Activated CD4-positive, alpha-beta T cell treated with anti-CD3 and anti-CD28 coated beads, Interleukin-2, Interleukin-6, amounts not matched to agents 100 ng/mL and 50 ng/mL, durations not matched to agents 16 hours and 8 hours (primary cell): Measurements from ENCODE around the gene GPR45.
"Not testable (repeated sequence)": the region's sequence is repeated elsewhere in the genome, so short reads cannot be mapped to it uniquely, and the experiment has no call there.

Experiments
- DNase-seq: peaks from one replicate; pipeline ENCODE4 v3.0.0-alpha.2; 2020

GPR45 gene

DNA sequence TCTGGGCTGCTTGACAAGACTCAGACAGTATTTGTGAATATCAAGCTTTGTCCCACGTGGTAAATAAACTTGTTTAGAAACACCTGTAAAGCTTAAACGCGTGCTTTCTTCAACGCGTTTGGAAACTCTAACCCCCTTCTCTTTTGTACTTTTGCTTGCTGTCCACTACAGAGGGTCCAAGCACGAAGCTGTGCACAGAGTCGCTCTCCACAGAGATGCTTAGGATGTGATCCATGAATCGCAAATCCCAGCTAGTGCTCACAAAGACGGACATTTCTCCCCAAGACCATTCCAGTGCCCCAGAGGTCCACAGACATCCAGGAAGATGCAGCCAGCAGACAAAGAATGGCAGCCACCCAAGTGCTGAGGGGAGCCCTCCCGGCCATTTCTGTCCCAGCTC lies at the start of gene GPR45:
GPR45 (plus strand) TSS at position 301 of the 400 bp plus-strand sequence. CDS start 116 bp downstream, outside the sequence.
- no peak for DNase-seq

GRCh38 chr2:105194022-105194675 lies 47.4 kb upstream of the GPR45 start:
- DNase-seq: no peak

DNA sequence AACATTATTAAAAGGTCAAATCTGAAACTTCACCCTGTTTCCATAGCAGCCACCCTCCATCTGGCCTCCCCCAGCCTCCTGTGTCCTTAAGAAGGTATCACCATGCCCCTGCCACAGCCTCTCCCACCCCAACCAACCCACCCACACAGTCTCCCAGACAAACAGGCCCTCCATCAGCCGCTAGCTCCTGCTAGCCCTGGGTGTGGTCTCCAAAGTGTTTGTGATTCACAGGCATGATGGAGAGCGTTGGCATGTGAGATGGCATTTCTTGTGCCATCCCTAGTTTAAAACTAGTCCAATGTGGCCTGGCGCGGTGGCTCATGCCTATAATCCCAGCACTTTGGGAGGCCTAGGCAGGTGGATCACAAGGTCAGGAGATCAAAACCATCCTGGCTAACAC lies 44.9 kb upstream of the GPR45 start:
- DNase-seq: no peak

- DNase-seq: no peak
Observed at GRCh38 chr2:105215586-105216192, 25.9 kb upstream of the GPR45 start.

DNA sequence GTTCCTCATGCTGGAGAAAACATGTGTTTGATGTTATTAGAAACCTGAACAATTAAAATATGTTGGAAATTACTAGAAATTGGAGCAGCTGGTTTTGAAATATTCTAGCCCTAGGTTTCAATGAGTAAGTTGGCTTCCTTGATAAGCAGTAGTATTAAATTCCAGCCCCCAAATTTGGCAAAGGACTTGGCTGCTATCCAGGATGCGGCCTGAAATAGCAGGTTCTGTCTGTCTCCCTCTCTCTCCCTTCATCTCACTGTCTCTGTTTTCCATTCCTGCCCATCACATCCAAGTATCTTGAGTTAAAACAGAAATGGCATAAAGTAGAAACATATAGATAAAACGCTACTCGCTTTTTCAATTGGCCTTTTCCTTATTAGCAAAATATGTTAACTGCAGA lies 20.9 kb upstream of the GPR45 start:
- no peak for DNase-seq

DNA sequence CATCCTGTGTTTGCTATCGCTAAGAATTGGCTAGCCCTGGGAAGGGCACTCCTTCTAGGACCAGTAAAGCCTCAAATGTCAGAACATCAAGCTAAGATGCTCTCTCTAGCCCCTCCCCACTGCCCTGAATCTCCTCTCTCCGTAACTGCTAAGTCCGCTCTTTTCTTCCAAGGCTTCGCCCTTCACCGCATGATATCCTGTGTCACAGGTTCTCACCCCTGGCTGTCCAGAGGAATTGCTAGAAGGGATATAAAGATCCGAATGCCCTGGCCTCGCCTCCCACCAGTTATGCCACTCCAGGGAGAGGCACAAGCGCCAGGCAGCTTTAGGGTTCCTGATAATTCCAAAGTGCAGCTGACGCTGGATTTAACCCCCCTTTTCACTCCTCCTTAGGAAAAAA lies 17.1 kb upstream of the GPR45 start:
- DNase-seq: no peak

DNA sequence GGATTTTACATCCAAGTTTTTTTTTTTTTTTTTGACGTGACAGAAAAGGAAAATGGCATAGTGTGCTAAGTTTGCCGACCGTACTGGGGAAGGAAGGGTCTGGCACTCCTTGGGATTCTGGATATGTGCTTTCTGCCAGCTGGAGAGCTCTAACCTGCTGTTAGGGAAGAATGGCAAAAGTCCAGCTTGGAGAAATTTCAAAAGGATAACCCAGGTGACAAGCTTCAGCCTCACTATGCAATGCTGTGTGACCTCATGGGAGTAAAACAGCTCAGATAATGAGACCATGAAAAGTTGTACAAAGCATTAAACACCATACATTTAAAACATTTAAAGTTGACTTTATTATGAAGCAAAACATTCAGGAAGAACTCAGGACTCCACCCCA lies 10.3 kb upstream of the GPR45 start:
- DNase-seq: no peak

DNA sequence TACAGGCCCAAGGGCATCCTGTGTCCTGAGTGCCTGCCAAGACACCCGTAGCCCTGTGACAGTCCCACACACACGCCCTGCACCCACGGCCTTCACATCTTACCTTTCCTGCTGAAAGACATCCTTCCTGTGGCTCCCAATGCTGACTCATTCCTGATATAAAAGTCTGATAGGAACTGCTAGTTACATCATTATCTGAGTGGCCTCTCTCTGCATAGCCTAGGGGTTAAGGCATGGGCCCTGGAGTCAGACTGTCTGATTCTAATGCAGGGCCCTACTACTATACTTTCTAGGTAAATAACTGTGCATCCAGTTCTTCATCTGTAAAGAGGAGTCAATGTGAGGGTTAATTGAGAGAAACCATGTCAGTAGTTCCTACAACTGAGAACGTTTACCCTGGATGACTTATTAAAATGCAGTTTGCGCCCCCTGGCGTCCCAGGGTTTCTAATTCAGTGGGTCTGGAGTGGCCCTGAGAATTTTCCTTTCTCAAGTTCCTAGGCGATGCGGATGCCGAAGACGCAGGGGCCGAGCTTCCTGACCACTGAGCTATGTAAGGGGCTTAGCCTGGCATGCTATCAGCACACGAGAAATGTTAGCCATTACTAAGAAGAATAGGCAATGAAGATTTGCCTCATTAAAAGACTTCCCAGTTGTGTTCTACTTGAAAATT lies 6.0 kb upstream of the GPR45 start:
- DNase-seq: peak; percentile 71

GRCh38 chr2:105236060-105236424 lies 5.5 kb upstream of the GPR45 start:
- no peak for DNase-seq

GRCh38 chr2:105237045-105237765 lies 4.3 kb upstream of the GPR45 start:
- no peak for DNase-seq

DNA sequence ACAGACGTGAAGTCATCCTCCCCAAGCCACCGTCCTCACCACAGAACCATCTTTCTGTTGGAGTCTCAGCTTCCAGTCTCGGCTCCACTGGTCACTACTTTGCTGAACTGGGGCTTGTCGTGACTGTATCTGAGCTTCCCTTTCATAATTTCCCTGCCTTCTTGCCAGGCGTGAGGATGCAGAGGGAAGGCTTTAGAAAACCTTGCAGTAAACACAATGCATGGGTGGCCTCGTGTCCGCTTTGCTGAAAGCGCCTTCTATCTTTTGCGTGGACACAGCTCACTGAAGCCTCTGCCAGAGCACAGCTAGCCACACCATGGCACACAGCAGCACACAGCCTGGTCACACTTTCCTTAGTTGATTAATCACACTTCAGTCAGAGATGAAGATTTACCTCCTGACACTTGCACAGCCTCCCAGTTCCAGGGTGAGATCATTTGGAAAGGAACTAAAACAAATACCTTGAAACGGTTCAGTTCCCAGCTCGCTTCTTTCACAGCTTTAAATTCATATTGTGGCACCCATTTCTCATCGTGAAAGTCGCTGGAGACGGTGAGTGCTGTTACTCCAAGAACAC lies 2.8 kb upstream of the GPR45 start:
- DNase-seq: no peak

DNA sequence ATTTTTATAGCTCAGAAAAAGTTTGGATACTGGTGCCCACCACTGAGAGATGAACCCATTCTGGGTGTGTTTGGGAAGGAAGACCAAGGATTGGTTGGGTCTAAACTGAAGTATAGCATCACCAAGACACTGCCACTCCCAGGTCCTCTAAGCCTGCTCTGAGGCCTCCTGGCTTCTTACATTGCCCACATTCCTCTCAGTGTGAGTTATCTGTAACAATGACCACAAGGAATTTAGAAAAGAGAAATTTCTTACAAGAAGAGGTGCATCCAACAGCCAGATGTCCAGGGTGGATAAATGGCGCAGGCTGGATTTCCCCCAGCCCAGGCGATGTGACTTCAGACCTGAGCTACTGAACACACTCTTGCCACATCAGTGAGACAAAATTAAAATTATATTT lies 1.6 kb upstream of the GPR45 start:
- no peak for DNase-seq

DNA sequence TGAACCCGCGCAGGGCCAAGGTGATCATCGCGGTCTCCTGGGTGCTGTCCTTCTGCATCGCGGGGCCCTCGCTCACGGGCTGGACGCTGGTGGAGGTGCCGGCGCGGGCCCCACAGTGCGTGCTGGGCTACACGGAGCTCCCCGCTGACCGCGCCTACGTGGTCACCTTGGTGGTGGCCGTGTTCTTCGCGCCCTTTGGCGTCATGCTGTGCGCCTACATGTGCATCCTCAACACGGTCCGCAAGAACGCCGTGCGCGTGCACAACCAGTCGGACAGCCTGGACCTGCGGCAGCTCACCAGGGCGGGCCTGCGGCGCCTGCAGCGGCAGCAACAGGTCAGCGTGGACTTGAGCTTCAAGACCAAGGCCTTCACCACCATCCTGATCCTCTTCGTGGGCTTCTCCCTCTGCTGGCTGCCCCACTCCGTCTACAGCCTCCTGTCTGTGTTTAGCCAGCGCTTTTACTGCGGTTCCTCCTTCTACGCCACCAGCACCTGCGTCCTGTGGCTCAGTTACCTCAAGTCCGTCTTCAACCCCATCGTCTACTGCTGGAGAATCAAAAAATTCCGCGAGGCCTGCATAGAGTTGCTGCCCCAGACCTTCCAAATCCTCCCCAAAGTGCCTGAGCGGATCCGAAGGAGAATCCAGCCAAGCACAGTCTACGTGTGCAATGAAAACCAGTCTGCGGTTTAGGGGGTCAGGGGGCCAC lies 897 bp downstream of the GPR45 start:
- DNase-seq: no peak

GRCh38 chr2:105243961-105244360 lies 2.4 kb downstream of the GPR45 start:
- no peak for DNase-seq

DNA sequence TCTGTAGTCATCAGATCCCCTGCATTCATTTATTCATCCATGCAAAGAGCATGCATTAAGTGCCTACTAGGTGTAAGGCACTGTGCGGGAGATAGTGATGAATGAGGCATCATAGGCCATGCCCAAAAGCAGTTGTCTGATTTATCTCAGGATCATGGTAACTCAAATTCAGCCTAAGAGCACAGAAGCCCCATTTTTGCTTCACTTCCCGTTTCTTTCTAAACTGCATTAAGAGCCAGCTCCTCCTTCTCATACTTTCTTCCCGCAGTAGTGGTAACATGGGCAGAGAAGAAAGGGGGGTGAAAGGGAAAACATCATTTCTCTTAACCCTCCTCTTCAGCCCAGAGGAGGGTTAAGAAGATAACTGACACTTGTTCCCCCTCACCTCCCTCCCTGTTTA lies 2.9 kb downstream of the GPR45 start:
- DNase-seq: no peak

DNA sequence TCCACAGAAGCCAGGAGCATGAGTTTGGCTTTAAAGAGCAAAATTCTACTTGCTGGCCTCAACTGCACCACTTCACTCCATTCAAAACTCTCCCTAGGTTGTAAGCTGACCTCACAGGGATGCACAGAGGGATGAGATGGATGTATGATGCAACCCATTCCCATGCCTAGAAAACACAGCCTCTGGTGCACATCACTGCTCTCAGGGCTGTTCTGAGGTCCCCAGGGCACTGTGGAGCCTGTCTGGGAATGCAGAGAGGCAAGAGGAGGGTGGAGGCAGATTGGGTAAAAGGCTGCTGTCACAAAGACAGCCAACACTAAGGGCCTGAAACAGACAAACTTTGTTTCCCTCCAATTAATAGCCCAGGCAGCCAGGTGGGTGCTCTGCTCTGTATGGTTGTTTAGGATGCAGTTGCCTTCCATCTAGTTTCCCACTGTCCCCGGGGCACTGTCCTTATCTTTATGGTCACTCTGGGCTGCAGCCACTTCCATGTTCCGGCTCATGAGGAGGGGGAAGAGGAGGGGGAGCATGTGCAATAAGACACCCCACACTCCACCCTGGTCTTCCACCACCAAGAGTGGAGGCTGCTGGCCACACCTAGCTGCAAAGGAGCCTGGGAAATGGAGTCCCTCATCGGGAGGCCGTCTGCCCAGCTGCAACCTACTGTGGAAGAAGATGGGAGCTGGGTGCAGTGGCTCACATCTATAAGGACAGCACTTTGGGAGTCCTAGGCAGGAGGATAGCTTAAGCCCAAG lies 7.0 kb downstream of the GPR45 start:
- no peak for DNase-seq

GRCh38 chr2:105249181-105249580 lies 7.6 kb downstream of the GPR45 start:
- no peak for DNase-seq

GRCh38 chr2:105249891-105250290 lies 8.3 kb downstream of the GPR45 start:
- DNase-seq: no peak

GRCh38 chr2:105251016-105251648 lies 9.6 kb downstream of the GPR45 start:
- not testable (repeated sequence) for DNase-seq

- no peak for DNase-seq
Observed at GRCh38 chr2:105252271-105252670, 10.7 kb downstream of the GPR45 start.

DNA sequence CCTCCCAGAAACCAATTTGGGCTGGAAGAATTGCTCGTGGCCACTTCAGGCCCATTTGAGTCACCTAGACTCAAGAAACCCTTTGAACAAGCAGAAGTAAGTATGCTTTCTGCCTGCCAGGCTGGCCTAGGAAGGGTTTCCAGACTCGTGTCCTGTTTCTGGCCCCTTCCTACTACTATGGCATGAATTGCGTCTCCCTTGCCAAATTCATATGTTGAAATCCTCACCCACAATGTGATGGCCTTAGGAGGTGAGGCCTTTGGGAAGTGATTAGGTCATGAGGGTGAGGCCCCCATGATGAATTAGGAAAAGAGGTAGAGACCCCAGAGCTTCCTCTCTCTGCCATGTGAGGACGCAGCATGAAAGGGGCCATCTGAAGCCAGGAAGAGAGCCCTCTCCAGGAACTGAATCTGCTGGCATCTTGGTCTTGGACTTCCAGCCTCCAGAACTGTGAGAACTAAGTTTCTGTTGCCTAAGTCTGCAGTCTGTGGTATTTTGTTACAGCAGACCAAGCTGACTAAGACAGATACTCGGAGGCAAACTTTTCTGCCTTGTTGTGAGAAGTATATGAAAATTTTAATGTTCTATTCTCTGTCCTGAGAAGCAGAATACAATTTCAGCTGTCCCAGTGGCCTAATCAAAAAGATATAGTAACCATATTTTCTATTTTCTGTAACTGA lies 13.1 kb downstream of the GPR45 start:
- DNase-seq: no peak
